ENCODE results near the gene SNX18. TPM values are rescaled to one million over a fixed set of nuclear protein-coding genes. Genes with fewer than 3 reads are reported as not detected.

SNX18 gene
- total RNA-seq, 1 experiment from 2014 or later: 14.3 TPM

- no peaks in the 10 kb centered on the region for H3K27me3 ChIP-seq (ENCODE audit: low read length)
- no peak overlapping the region for H2AFZ ChIP-seq (ENCODE audit: low read length)
- TF ChIP-seq CTCF (conservative IDR thresholded peaks at IDR 0.05; ENCODE audit: low read depth, low read length) (no peak), EZH2 (IDR thresholded peaks at IDR 0.05; ENCODE audit: low read length, unreplicated experiment) (no peak), EZH2phosphoT487 (IDR thresholded peaks at IDR 0.05; ENCODE audit: borderline replicate concordance, low read length) (no peak)
- no peak overlapping the region for H3K4me2 ChIP-seq (ENCODE audit: low read length)
- no peak overlapping the region for H3K4me3 ChIP-seq (ENCODE audit: low read length)
- BruUV-seq (replicated peaks): no TSS peak
- no peaks in the 10 kb centered on the region for H3K79me2 ChIP-seq (ENCODE audit: low read length)
- no peaks in the 10 kb centered on the region for H3F3A ChIP-seq (ENCODE audit: low read length, unreplicated experiment)
- no peaks in the 10 kb centered on the region for H3K9me2 ChIP-seq (replicated peaks; ENCODE audit: low read length)
- H3K9me3 ChIP-seq (ENCODE audit: low read length): no peaks in the 10 kb centered on the region
- CTCF ChIA-PET: no interaction called here
- H3K4me1 ChIP-seq (ENCODE audit: insufficient read depth, low read length): no peaks in the 10 kb centered on the region
- intact Hi-C loops (cut with micrococcal nuclease): no loop called here
- ATAC-seq (no peak), DNase-seq (no peak)
- POLR2A ChIA-PET (ENCODE audit: unreplicated experiment): no interaction called here
- no peak overlapping the region for H3K27ac ChIP-seq (ENCODE audit: low read length)
- no peak overlapping the region for H3K9ac ChIP-seq (ENCODE audit: low read length)
- H4K20me1 ChIP-seq (ENCODE audit: low read length): no peaks in the 10 kb centered on the region
- no peaks in the 10 kb centered on the region for H3K36me3 ChIP-seq (ENCODE audit: low read depth, low read length)
Observed at GRCh38 chr5:54571462-54571861, 53.9 kb downstream of the SNX18 start.

GRCh38 chr5:54573812-54574489 lies 56.4 kb downstream of the SNX18 start:
- no peak for ATAC-seq
- no TSS peak for BruUV-seq (replicated peaks)

More at GRCh38 chr5:54573812-54574489, 56.4 kb downstream of the SNX18 start:
- Histone ChIP-seq H3K4me2 (ENCODE audit: low read length) (no peak overlapping the region), H3K27ac (ENCODE audit: low read length) (no peak overlapping the region), H3K9me2 (replicated peaks; ENCODE audit: low read length) (no peaks in the 10 kb centered on the region), H3K79me2 (ENCODE audit: low read length) (no peaks in the 10 kb centered on the region), H3K9me3 (ENCODE audit: low read length) (no peaks in the 10 kb centered on the region), H2AFZ (ENCODE audit: low read length) (no peak overlapping the region), H3F3A (ENCODE audit: low read length, unreplicated experiment) (no peaks in the 10 kb centered on the region), H3K9ac (ENCODE audit: low read length) (no peak overlapping the region), H3K27me3 (ENCODE audit: low read length) (no peaks in the 10 kb centered on the region), H3K36me3 (ENCODE audit: low read depth, low read length) (no peaks in the 10 kb centered on the region), H3K4me1 (ENCODE audit: insufficient read depth, low read length) (no peaks in the 10 kb centered on the region), H3K4me3 (ENCODE audit: low read length) (no peak overlapping the region), H4K20me1 (ENCODE audit: low read length) (no peaks in the 10 kb centered on the region)
- DNase-seq: no peak
- TF ChIP-seq EZH2 (IDR thresholded peaks at IDR 0.05; ENCODE audit: low read length, unreplicated experiment) (no peak), EZH2phosphoT487 (IDR thresholded peaks at IDR 0.05; ENCODE audit: borderline replicate concordance, low read length) (no peak), CTCF (conservative IDR thresholded peaks at IDR 0.05; ENCODE audit: low read depth, low read length) (no peak)
- ChIA-PET POLR2A (ENCODE audit: unreplicated experiment) (no interaction called here), CTCF (no interaction called here)
- intact Hi-C loops (cut with micrococcal nuclease): no loop called here
